GM19467 (cell line): ENCODE results near the gene DAO.

ENCODE experiments used
- ATAC-seq: cut with Tn5 transposase; IDR thresholded peaks from one replicate; pipeline ENCODE4 v1.9.1; 2021; ENCODE audit warnings: mild to moderate bottlenecking, moderate library complexity; ENCODE audit not compliant: unreplicated experiment

Gene DAO

DNA sequence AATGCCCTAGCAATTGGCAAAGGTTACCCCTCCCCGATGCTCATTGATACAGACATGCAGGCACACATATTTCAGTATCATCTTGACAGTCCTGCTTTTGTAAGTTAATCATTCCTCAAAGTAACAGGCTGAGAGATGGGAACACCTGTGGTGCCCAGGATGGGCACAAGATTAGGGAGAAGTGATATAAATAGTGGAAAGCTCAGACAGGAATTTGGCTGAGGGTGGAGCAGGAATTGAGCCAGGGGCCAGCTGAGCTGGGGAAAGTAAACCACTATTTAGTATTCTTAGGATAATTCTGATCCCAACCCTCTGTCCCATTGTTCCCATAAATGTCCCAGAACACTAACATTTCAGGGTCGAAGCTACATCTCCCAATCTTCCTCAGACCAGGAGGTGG lies 38.3 kb downstream of the DAO start:
- no peak for ATAC-seq

DNA sequence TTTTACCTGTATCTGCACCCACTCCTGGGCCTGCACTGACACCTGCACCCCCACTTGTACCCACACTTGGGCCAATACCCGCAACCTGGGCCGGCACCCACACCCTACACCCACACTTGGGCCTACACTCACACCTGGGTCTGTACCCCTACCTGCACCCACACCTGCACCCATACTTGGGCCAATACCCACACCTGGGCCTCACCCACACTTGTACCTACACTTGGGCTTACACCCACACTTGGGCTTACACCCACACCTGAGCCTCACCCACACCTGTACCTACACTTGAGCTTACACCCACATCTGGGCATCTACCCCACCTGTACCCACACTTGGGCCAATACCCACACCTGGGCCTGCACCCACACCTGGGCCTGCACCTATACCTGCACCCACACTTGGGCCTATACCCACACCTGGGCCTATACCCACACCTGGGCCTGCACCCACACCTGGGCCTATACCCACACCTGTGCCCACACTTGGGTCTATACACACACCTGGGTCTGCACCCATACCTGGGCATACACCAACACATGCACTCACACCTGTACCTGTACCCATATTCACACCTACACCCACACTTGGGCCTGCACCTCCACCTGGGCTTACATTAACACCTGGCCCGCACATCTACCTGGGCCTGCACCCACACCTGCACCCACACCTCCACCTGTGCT lies 39.2 kb downstream of the DAO start:
- no peak for ATAC-seq

- ATAC-seq = no peak
These were observed 42.1 kb downstream of the DAO start for GRCh38 chr12:108921946-108922345.

- ATAC-seq = no peak
These were observed 43.0 kb downstream of the DAO start for GRCh38 chr12:108922918-108923317.

- no peak for ATAC-seq
These were observed 48.8 kb downstream of the DAO start for GRCh38 chr12:108928695-108929094.

GRCh38 chr12:108930155-108930554 lies 50.3 kb downstream of the DAO start:
- peak; percentile 84 for ATAC-seq

DNA sequence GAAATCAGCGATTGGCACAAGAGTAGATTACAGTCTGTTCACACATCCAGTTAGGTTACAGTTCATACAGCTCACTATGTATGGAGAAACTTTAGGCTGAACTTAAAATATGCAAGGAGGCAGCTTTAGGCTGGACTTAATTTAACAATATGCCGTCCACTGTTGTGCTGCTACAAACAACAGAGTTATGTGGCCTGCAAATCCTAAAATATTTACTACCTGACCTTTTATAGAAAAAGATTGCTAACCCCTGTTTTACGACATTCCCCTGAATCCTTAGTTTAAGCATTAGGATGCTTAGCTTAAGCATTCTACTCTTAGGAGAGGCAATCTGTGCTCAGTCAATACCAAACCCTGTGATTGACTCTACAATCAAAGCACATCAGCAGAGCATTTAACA lies 50.9 kb downstream of the DAO start:
- no peak for ATAC-seq

GRCh38 chr12:108933949-108934348 lies 54.1 kb downstream of the DAO start:
- no peak for ATAC-seq

GRCh38 chr12:108935159-108935763 lies 55.4 kb downstream of the DAO start:
- ATAC-seq = no peak

DNA sequence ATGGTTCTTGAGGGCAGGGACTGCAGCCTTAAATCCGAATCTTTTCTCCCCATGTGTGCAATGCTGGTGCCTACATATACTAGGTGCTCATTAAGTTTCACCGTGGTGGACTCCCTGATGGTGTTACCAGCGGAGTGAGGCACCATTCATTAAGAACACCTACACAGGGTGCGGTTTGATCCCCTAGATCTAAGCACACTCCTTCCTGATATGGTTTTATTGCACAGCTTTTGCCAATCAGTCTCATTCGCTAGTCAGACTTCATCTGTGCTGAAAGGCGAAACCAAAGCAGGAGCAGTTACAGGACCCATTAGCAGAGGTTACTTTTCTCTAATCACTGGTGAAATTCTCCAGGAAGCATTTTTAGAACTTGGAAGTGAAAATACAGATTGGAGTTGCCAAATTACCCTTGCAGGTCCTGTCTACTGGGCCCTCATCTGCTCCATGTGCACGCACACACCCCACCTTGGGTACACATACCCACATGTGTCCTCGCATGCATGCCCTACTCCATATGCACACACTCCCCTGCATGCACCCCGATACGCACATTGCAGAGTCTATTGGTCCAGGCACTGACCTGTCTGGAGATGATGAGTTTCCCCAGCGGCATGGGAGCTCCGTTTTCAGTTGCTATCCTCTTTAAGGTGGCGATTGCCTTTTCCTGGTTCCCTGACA lies 58.5 kb downstream of the DAO start:
- no peak for ATAC-seq

GRCh38 chr12:108939594-108939993 lies 59.7 kb downstream of the DAO start:
- no peak for ATAC-seq

- ATAC-seq = no peak
These were observed 60.2 kb downstream of the DAO start for GRCh38 chr12:108940138-108940537.

- no peak for ATAC-seq
These were observed 67.2 kb downstream of the DAO start for GRCh38 chr12:108947097-108947496.

DNA sequence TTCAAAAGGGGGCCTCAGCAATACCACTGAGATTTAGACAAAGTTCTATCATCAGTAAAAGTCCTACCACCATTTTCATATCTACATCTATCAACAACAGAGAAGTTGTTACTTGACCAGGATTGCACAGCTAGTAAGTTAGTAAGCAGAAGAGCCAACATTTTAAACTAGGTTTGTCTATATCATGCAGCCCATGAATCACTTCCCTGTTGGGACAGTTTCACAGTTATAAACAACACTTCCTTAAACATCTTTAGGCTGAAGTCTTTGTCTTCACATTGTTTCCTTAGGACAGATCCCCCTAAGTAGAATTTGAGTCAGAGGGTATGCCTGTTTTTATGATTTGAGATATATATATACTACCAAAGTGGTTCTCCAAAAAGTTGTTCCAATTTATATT lies 68.5 kb downstream of the DAO start:
- no peak for ATAC-seq

DNA sequence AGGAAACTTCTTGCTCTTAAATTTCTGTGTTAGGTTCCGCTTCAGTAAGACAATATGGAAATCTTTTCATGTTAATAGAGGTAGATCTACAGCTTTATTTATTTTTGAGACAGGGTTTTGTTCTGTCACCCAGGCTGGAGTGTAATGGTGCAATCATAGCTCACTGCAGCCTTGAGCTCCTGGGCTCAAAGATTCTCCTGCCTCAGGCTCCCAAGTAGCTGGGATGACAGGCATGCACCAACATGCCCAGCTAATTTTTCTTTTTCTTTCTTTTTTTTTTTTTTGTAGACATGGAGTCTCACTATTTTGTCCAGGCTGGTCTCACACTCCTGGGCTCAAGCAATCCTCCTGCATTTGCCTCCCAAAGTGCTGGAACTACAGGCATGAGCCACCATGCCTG lies 70.1 kb downstream of the DAO start:
- ATAC-seq = no peak
